ENCODE data around the gene LGALS3BP.

Gene LGALS3BP, protein sequence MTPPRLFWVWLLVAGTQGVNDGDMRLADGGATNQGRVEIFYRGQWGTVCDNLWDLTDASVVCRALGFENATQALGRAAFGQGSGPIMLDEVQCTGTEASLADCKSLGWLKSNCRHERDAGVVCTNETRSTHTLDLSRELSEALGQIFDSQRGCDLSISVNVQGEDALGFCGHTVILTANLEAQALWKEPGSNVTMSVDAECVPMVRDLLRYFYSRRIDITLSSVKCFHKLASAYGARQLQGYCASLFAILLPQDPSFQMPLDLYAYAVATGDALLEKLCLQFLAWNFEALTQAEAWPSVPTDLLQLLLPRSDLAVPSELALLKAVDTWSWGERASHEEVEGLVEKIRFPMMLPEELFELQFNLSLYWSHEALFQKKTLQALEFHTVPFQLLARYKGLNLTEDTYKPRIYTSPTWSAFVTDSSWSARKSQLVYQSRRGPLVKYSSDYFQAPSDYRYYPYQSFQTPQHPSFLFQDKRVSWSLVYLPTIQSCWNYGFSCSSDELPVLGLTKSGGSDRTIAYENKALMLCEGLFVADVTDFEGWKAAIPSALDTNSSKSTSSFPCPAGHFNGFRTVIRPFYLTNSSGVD

DNA sequence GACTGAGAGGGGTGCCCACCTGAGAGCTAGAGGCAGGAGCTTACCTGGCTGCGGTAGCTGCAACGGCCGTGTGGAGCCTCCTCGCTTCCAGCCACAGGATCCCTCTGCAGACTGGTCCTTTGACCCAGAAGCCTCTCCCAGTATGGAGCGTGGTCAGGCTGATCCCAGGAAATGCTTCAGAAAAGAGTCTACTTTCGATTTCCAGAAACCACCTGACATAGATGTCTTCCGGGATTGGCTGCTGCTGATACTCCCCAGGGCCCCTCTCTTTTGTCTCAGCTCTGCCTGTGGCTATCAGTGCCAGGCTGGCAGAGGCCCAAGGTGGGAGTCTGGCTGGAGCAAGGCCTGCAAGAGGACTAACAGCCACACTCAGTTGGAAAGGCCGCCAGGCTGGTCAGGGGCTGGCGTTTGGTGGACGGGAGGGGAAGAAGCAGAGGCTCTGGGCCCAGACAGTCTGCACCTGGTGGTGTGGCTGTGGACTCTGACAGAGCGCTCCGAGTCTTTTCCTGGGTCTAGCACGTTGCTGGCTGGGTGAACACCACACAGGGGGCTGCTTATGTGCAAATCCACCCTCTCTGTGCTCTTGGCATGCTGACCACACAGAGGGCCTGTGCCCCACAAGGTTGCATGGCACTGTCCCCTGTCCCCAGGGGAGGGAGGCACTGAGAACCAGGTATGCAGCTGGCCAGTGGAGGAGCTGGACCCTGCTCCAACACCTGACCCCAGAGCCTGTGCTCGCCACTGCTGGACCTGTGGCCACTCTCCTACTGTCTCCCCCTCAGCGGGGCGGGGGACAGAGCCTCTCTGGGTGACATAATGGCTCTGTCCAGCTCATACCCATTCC lies at the start of gene LGALS3BP:
Gene LGALS3BP (minus strand): TSS at position 144 of the 844 bp plus-strand sequence. CDS start 2,732 bp downstream, outside the sequence.
- TF ChIP-seq TEAD4 (IDR thresholded peaks at IDR 0.05) (no peak), YY1 (IDR thresholded peaks at IDR 0.05; ENCODE audit: low read depth) (no peak), CEBPB (IDR thresholded peaks at IDR 0.05) (no peak)
- TF ChIP-seq, protein P1, sequence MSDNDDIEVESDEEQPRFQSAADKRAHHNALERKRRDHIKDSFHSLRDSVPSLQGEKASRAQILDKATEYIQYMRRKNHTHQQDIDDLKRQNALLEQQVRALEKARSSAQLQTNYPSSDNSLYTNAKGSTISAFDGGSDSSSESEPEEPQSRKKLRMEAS (IDR thresholded peaks at IDR 0.05) = no peak
- TF ChIP-seq, protein P2, sequence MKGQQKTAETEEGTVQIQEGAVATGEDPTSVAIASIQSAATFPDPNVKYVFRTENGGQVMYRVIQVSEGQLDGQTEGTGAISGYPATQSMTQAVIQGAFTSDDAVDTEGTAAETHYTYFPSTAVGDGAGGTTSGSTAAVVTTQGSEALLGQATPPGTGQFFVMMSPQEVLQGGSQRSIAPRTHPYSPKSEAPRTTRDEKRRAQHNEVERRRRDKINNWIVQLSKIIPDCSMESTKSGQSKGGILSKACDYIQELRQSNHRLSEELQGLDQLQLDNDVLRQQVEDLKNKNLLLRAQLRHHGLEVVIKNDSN (IDR thresholded peaks at IDR 0.05) = no peak

DNA sequence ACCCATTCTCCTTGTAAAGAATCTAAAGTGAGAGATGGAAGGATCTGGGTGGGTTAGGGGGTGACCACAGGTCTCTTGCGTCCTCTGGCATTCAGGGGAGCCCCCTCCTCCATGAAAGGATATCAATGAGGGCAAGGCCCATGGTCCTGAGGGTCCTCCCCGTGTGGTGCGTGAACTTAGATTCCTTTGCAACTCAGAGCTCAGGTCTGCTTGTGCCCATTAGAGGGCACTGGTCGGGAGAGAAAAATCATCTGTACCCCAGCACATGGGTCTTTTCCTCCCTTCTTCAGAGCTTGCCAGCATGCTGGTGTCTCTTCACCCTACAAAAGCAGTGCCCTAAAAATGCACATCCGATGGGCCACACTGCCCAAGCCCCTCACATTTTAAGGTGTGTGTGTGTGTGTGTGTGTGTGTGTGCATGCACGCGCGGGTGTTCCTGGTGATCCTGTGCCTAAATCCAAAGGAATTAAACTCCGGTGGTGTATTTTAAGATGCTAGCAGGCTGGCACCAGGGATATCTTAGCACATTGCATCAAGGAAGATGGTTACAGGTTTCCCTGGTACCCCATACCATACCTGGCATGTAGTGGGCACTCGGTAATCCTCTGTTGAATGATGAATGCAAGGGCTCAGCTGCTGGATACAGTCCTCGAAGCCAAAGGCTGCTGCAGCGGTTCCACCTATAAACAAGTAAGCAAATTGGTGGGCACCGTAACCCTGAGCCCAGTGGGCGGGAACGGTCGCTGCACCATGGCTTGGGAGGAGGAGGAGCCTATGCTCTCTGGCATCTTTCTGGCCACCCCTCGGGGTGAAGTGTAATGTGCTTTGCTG lies 49.0 kb upstream of the LGALS3BP start:
- TF ChIP-seq, protein P1 (IDR thresholded peaks at IDR 0.05) = no peak
- TF ChIP-seq CEBPB (IDR thresholded peaks at IDR 0.05) (no peak), TCF12 (IDR thresholded peaks at IDR 0.05; ENCODE audit: low read depth) (no peak), CREB1 (IDR thresholded peaks at IDR 0.05; ENCODE audit: low read depth) (no peak), YY1 (IDR thresholded peaks at IDR 0.05; ENCODE audit: low read depth) (no peak), TEAD4 (IDR thresholded peaks at IDR 0.05) (no peak), ZBTB7A (IDR thresholded peaks at IDR 0.05; ENCODE audit: low read depth) (no peak), FOXM1 (IDR thresholded peaks at IDR 0.05; ENCODE audit: borderline replicate concordance, low read depth) (no peak), RAD21 (IDR thresholded peaks at IDR 0.05; ENCODE audit: low read depth) (no peak), EP300 (IDR thresholded peaks at IDR 0.05; ENCODE audit: borderline replicate concordance) (no peak), EGR1 (IDR thresholded peaks at IDR 0.05) (no peak), TAF1 (IDR thresholded peaks at IDR 0.05; ENCODE audit: low read depth) (no peak), NFIC (IDR thresholded peaks at IDR 0.05) (no peak)
- TF ChIP-seq, protein P2 (IDR thresholded peaks at IDR 0.05) = no peak
- TF ChIP-seq, protein P3, sequence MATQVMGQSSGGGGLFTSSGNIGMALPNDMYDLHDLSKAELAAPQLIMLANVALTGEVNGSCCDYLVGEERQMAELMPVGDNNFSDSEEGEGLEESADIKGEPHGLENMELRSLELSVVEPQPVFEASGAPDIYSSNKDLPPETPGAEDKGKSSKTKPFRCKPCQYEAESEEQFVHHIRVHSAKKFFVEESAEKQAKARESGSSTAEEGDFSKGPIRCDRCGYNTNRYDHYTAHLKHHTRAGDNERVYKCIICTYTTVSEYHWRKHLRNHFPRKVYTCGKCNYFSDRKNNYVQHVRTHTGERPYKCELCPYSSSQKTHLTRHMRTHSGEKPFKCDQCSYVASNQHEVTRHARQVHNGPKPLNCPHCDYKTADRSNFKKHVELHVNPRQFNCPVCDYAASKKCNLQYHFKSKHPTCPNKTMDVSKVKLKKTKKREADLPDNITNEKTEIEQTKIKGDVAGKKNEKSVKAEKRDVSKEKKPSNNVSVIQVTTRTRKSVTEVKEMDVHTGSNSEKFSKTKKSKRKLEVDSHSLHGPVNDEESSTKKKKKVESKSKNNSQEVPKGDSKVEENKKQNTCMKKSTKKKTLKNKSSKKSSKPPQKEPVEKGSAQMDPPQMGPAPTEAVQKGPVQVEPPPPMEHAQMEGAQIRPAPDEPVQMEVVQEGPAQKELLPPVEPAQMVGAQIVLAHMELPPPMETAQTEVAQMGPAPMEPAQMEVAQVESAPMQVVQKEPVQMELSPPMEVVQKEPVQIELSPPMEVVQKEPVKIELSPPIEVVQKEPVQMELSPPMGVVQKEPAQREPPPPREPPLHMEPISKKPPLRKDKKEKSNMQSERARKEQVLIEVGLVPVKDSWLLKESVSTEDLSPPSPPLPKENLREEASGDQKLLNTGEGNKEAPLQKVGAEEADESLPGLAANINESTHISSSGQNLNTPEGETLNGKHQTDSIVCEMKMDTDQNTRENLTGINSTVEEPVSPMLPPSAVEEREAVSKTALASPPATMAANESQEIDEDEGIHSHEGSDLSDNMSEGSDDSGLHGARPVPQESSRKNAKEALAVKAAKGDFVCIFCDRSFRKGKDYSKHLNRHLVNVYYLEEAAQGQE (IDR thresholded peaks at IDR 0.05; ENCODE audit: low read depth) = no peak

DNA sequence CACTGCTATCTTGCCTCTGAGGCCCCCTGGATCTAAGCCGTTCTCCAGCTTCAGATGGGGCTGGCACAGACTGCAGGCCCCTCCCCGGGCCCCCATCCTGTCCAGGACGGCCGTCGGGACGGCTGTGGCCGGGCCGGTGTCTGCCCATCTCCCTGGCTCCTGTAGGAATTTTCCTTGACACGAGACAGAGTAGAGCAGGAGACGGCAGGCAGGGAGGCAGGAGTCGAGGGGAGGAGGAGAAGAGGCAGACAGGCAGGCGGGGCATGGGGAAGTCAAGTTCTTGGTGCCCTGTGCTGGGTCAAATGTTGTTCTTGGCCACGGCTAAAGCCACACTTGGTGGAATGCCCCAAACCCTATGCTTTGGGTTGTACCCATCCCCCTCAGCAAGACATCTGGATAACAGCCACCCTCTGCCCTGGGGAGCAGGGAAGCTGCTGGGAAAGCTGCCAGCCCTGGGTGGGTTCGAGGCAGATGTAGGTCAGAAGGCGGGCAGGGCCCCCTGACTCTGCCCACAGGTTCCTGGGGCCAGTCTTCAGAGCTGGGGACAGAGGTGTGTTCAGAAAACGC lies 48.3 kb upstream of the LGALS3BP start:
- TF ChIP-seq, protein P3 (IDR thresholded peaks at IDR 0.05; ENCODE audit: low read depth) = no peak
- no peak for TF ChIP-seq NFIC (IDR thresholded peaks at IDR 0.05)
- TF ChIP-seq, protein P1 (IDR thresholded peaks at IDR 0.05) = no peak
- TF ChIP-seq TEAD4 (IDR thresholded peaks at IDR 0.05) = no peak
- TF ChIP-seq CEBPB (IDR thresholded peaks at IDR 0.05) = no peak
- TF ChIP-seq FOXM1 (IDR thresholded peaks at IDR 0.05; ENCODE audit: borderline replicate concordance, low read depth) = no peak

DNA sequence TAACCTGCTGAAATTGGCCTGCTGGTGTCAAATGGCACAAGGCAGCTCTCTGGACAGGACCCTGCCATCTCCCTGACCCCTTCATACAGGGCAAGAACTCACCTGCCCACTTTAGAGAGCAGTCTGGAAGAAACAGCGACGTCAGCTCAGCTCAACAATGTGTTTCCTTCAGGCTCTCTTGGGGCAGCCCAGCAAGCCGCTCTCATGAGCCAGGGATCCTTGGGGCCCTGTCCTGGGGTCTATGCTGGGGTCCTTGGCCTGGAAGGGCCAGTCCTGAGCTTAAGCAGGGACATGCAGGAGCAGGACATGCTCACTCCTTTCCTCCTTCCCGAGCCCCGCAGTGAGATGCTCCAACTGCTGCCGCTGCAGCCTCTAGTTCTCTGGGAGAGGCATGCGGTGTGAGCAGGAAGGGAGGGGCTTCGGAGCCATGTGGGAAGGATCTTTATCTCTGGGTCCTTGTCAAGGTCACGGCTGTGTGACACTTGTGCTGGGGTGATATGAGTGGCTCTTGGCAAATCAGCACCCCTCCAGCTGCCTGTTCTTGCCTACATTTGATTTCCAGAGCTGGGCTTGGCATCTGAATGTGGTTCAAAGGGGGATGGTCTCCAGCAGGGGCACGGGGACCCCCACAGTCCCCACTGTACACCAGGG lies 47.7 kb upstream of the LGALS3BP start:
- TF ChIP-seq CREB1 (IDR thresholded peaks at IDR 0.05; ENCODE audit: low read depth) (no peak), TEAD4 (IDR thresholded peaks at IDR 0.05) (no peak), EP300 (IDR thresholded peaks at IDR 0.05; ENCODE audit: borderline replicate concordance) (no peak), YY1 (IDR thresholded peaks at IDR 0.05; ENCODE audit: low read depth) (no peak), CEBPB (IDR thresholded peaks at IDR 0.05) (no peak), NFIC (IDR thresholded peaks at IDR 0.05) (no peak), FOXM1 (IDR thresholded peaks at IDR 0.05; ENCODE audit: borderline replicate concordance, low read depth) (no peak), TAF1 (IDR thresholded peaks at IDR 0.05; ENCODE audit: low read depth) (no peak), RAD21 (IDR thresholded peaks at IDR 0.05; ENCODE audit: low read depth) (no peak), EGR1 (IDR thresholded peaks at IDR 0.05) (no peak), TCF12 (IDR thresholded peaks at IDR 0.05; ENCODE audit: low read depth) (no peak)
- TF ChIP-seq, protein P3 (IDR thresholded peaks at IDR 0.05; ENCODE audit: low read depth) = no peak
- TF ChIP-seq, protein P1 (IDR thresholded peaks at IDR 0.05) = no peak
- TF ChIP-seq, protein P2 (IDR thresholded peaks at IDR 0.05) = no peak
